Lung (tissue), 12 donors: Measurements from ENCODE around the gene FYB1. TPM values are rescaled to one million over a fixed set of nuclear protein-coding genes. Genes with fewer than 3 reads are reported as not detected.

Experiments
- ATAC-seq: fragments of 200-7000 bp; cut with Tn5 transposase; one replicate; pipeline ENCODE4 v1.9.1; 2020; ENCODE audit warnings: moderate number of reproducible peaks; ENCODE audit not compliant: insufficient read depth, low FRiP score
- DNase-seq, 3 donors: peaks; one replicate each; pipeline ENCODE4 v3.0.0-alpha.2; 2013 to 2017
- H3K27ac ChIP-seq, 2 donors: one replicate each; pipeline ENCODE4 v1.5.1; 2013; ENCODE audit warnings: mild to moderate bottlenecking in 2 of 2, moderate library complexity in 2 of 2, control low read depth in 1 of 2, inconsistent platforms in 1 of 2, low read depth in 1 of 2, low read length in 1 of 2
- H3K27me3 ChIP-seq, 3 donors: one replicate each; pipeline ENCODE4 v1.5.1; 2013; ENCODE audit warnings: low read length in 2 of 3; ENCODE audit not compliant: control insufficient read depth in 3 of 3, insufficient read depth in 3 of 3
- H3K36me3 ChIP-seq, 4 donors: one replicate each; pipeline ENCODE4 v1.5.1; 2013; ENCODE audit warnings: low read length in 4 of 4, mild to moderate bottlenecking in 1 of 4, moderate library complexity in 1 of 4; ENCODE audit not compliant: control insufficient read depth in 4 of 4, insufficient read depth in 4 of 4
- H3K4me1 ChIP-seq, 5 donors: one replicate each; pipeline ENCODE4 v1.5.1; 2013; ENCODE audit warnings: low read length in 5 of 5, mild to moderate bottlenecking in 2 of 5, moderate library complexity in 1 of 5; ENCODE audit not compliant: control insufficient read depth in 5 of 5, insufficient read depth in 5 of 5
- H3K4me3 ChIP-seq: one replicate; pipeline ENCODE4 v1.5.1; 2013; ENCODE audit warnings: mild to moderate bottlenecking, control low read depth, moderate library complexity
- H3K9ac ChIP-seq, 2 donors: one replicate each; pipeline ENCODE4 v1.5.1; 2013; ENCODE audit warnings: low read length in 2 of 2, control low read depth in 1 of 2; ENCODE audit not compliant: insufficient read depth in 1 of 2
- H3K9me3 ChIP-seq, 4 donors: one replicate each; pipeline ENCODE4 v1.5.1; 2013; ENCODE audit warnings: low read length in 3 of 4, mild to moderate bottlenecking in 1 of 4, moderate library complexity in 1 of 4; ENCODE audit not compliant: control insufficient read depth in 4 of 4, insufficient read depth in 3 of 4
- CTCF ChIP-seq: IDR thresholded peaks from 2 replicates; pipeline ENCODE4 v1.5.1; 2012; ENCODE audit warnings: mild to moderate bottlenecking; ENCODE audit errors: control extremely low read depth, extremely low read depth
- WGBS, 2 donors: extraction: QIAGEN DNeasy Blood & Tissue Kit; methylation state at CpG; one replicate each; pipeline ENCODE4 v1.1.7; 2013; 5-methylcytosine and 5-hydroxymethylcytosine counted together
- polyA plus RNA-seq, 2 donors: library from polyadenylated mRNA; stranded (reverse); fragments of 200-250 nt; gene quantifications; one replicate each; pipeline ENCODE4 v1.2.1, GENCODE V29; 2013
- total RNA-seq, 2 donors: library from RNA; depleted of rRNA in 1 of 2; stranded (reverse); fragments of >200 nt in 1 of 2; gene quantifications; one replicate each; pipeline ENCODE4 v1.2.1, GENCODE V29; 2014 to 2021
- donor health status: control.
- donor health status: control.
- donor health status: Bipolar disorder and iron deficiency.
- donor health status: healthy.
- donor health status: DM: yes; HTN: yes; CAD: no.

Gene FYB1
- total and polyA plus RNA-seq, 4 donors, result 4.5 to 51.4 (median 32.5) TPM

GRCh38 chr5:39055768-39056398 lies 163.5 kb downstream of the FYB1 start:
- DNase-seq, result no peak
- H3K27me3 ChIP-seq, result no peaks in the 10 kb centered on the region
- H3K9ac ChIP-seq, result no peak overlapping the region
- no peak for ATAC-seq
- no peak overlapping the region for H3K27ac ChIP-seq
- peaks cover 0 to 25% (median 0%) of the 10 kb centered on the region in 5 donors for H3K4me1 ChIP-seq
- no peak for TF ChIP-seq CTCF
- no peaks in the 10 kb centered on the region for H3K9me3 ChIP-seq
- H3K36me3 ChIP-seq, result no peaks in the 10 kb centered on the region
- WGBS, 2 donors, result 76 to 90% methylated on average over 5 of the region's 5 CpGs
- H3K4me3 ChIP-seq, result no peak overlapping the region

Other genes with a start within 250 kb of the FYB1 start
- 100 to 1,000 TPM in 1 of 2 donors, 10 to 100 TPM in 1; 31.1 to 102 TPM for gene RICTOR, start 145.2 kb downstream of the FYB1 start, total RNA-seq
- 1 to 10 TPM; 4.9 to 8.3 TPM for gene RICTOR, start 145.2 kb downstream of the FYB1 start, polyA plus RNA-seq
- under 1 TPM in 1 of 2 donors, not detected in 1; 0.43 TPM for gene C9, start 144.9 kb upstream of the FYB1 start, total RNA-seq
- gene C9, start 144.9 kb upstream of the FYB1 start, polyA plus RNA-seq, result under 1 TPM in 1 of 2 donors, not detected in 1; 0.14 TPM
- 100 to 1,000 TPM; 100 to 112 TPM for gene DAB2, start 205.4 kb upstream of the FYB1 start, total RNA-seq
- 10 to 100 TPM; 29.6 to 39.2 TPM for gene DAB2, start 205.4 kb upstream of the FYB1 start, polyA plus RNA-seq